HG03064 (cell line): ENCODE measurements around the gene TPGS1.

Experiments used
- ATAC-seq: cut with Tn5 transposase; IDR thresholded peaks from one replicate; pipeline ENCODE4 v1.9.1; 2021; ENCODE audit warnings: low read depth; ENCODE audit not compliant: unreplicated experiment

Gene TPGS1

DNA sequence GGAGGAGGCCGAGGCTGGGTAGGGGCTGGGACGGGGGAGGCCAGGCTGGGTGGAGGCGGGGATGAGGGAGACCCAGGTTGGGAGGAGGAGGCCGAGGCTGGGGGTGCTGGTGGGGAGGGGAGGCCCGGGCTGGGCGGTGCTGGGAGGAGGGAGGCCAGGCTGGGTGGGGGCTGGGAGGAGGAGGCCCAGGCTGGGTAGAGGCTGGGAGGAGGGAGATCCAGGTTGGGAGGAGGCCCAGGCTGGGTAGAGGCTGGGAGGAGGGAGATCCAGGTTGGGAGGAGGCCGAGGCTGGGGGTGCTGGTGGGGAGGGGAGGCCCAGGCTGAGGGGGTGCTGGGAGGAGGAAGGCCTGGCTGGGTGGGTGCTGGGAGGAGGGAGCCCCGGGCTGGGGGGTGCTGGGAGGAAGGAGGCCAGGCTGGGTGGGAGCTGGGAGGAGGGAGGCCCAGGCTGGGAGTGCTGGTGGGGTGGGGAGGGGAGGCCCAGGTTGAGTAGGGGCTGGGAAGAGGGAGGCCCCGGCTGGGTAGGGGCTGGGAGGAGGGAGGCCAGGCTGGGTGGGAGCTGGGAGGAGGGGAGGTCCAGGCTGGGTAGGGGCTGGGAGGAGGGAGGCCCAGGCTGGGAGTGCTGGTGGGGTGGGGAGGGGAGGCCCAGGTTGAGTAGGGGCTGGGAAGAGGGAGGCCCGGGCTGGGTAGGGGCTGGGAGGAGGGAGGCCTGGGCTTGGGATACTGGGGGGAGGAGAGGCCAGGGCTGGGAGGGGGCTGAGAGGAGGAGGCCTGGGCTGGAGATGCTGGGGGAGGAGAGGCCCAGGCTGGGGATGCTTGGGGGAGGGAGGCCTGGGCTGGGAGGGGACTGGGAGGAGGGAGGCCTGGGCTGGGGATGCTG is 10.7 kb downstream of the TPGS1 start:
- no peak for ATAC-seq

DNA sequence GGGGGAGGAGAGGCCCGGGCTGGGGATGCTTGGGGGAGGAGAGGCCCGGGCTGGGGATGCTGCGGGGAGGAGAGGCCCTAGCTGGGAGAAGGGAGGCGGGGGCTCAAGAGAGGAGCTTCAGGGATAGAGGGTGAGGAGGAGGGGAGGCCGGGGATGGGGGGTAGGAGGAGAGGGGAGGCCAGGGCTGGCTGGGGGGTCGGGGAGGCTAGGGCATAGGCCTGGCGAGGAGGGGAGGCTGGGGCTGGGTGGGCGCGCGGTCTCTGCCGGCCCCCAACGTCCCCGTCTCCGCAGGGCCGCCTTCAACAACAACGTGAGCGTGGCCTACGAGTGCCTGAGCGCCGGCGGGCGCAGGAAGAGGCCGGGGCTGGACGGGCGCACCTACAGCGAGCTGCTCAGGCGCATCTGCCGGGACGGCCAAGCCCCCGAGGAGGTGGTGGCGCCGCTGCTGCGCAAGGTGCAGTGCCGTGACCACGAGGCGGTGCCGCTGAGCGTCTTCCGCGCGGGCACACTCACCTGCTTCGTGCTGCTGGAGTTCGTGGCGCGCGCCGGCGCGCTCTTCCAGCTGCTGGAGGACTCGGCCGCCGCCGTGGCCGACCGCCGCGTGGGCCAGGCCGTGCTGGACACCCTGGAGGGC is 11.4 kb downstream of the TPGS1 start:
- ATAC-seq = no peak

DNA sequence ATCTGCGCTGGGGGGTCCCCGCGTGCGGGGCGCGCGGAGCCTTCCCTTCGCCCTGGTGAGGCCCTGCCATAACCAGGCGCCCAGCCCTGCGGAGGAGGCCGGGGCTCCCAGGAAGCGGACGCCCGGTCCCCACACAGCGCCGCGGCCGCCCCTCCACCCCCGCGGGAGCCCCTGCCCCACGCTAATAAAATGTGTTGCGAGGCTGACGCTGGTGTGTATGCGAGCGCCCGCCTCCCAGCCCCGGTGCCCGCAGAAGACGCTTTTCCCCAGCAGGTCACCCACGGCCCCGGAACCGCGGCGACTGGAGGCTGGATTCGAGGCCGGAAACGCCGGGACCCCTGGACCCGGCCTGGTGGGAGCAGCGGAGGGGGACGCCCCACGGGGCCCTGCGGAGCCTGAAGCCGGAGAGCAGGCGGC is 12.2 kb downstream of the TPGS1 start:
- no peak for ATAC-seq

DNA sequence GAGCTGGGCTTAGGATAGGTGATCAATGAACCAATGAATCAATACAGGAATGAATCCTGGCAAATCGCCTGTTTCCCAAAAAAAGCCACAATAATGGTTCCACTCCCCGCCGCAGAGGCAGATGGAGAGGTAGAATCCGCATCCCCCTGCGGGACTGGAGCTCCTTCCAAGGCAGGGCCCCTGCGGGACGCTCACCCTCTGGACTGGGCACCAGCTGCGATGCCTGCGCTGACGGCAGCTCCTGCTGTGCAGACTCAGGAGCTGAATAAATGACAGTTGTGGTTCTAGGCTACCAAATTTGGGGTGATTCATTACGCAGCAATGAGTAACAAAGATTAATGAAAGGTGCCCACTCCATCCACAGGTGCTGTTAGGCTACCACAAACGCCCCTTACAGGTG is 15.4 kb downstream of the TPGS1 start:
- ATAC-seq = no peak

DNA sequence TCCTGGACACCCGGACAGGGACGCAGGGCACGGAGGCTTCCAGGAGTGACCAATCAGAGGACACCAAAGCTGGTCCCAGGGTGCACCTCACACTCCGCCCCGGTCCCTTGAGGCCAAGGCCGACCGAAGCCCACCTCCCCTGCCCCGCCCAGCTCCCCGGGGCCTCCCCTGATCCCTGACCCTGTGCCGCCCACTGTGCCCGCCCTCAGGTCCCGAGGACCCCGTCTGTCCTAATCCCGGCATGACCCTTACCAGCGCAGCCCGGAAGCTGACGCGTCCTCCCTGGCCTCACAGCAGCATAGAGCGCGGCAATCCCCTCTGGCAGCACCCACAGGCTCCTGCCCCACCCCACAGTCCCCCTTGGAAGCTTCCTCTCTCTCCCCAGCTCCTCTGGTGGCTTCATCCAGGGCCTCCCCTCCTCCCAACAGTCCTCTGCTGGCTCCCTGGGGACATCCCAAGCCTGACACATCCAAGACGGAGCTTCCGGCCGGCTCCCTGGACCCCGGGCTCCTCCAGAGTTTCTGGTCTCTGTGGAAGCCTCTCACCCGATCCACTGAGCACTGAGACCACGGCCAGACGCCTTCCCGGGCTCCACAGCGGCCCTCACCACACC is 16.9 kb downstream of the TPGS1 start:
- no peak for ATAC-seq

DNA sequence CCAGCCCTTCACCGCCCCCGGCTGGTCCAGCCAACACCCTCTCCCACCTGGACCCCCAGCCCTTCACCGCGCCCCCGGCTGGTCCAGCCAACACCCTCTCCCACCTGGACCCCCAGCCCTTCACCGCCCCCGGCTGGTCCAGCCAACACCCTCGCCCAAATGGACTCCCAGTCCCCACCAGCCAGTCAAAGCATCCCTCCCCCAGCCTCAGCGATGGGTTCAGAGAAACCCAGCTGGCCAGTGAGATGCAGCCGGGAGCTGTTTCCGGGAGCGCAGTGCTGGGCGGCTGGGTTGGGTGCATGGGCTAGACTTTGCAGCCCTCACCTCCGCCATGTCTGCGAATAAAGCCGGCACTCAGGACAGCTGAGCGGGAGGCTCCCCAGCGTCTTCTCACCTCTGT is 17.7 kb downstream of the TPGS1 start:
- ATAC-seq = no peak

DNA sequence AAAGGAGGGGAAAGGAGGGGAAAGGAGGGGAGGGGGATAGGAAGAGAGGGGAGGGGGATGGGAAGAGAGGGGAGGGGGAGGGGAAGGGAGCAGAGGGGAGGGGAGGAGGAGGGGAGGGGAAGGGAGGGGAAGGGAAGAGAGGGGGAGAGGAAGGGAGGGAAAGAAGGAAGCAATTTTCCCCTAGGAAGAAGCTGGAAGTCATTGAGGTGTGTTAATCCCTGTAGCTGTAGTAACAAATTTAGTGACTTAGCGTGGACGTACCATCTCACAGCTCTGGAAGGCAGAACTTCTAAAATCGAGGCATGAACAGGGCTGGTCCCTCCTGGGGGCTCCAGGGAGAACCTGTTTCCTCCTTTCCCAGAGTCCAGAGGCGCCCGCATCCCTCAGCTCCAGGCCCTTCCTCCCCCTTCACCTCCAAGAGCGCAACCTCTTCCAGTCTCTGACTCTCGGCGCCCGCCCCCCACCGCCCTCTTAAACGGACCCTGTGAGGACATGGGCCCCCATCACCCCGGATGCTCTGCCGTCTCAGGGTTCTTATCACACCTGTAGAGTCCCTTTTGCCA is 18.6 kb downstream of the TPGS1 start:
- ATAC-seq = no peak

DNA sequence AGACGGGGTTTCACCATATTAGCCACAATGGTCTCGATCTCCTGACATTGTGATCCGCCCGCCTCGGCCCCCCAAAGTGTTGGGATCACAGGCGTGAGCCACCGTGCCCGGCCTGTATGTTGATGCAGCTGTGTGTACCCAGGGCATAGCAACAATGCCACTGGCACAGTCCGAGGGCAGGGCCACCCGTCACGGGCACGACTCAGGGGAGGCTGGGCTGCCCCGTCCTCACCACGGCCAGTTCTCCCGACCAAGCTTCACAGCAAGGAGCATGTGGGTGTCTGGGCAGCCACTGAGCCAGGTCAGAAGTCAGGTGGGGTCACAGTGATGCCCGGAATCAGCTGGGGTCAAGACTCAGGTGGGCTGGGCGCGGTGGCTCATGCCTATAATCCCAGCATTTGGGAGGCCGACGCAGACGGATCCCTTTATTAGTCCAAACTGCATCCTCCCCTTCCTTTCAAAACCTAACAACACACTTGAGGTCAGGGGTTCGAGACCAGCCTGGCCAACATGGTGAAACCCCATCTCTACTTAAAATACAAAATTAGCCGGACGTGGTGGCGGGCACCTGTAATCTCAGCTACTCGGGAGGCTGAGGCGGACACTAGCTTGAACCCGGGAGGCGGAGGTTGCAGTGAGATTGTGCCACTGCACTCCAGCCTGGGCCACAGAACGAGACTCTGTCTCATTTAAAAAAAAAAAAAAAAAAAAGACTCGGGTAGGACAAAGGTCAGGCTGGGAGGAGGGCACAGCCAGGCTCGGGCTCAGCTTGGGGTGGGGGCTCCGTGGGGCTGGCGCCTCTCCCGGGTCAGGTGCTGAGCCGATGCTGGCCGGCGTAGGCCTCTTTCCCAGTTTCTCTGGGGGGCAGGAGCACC is 23.1 kb downstream of the TPGS1 start:
- ATAC-seq = no peak

DNA sequence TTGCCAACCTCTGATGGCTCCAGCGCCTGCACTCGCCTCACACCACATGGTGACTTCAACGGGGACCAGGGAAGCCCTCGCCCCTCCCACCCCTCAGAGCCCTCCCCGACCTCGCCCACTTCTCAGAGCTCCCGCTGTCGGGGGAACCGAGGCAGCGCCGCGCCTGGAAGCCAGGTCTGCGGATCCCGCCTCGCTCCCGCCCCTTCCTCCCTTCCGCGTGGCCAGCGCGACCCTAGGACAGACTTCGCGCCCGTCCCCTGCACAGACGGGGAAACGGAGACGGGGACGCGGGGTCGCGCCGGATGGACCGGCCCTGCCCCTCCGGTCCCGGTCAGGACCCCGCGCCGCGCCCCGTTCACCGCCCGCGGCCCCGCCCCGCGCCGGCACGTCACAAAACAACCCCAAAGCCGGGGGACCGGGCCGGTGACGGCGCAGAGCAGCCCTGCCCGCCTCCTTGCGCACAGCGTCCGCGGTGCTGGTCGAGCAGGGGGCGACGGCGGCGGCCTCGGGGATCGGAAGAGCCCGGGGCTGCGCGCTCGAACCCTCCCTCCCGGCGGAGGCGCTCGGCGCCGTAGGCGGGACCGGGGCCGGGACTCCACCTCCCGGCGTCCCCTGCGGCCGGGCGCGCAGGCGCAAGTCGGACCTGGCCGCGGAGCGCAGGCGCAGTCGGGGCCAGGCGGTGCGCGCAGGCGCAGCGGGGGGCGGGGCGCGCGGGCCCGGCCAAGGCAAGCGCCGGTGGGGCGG is 23.9 kb downstream of the TPGS1 start:
- ATAC-seq = no peak

DNA sequence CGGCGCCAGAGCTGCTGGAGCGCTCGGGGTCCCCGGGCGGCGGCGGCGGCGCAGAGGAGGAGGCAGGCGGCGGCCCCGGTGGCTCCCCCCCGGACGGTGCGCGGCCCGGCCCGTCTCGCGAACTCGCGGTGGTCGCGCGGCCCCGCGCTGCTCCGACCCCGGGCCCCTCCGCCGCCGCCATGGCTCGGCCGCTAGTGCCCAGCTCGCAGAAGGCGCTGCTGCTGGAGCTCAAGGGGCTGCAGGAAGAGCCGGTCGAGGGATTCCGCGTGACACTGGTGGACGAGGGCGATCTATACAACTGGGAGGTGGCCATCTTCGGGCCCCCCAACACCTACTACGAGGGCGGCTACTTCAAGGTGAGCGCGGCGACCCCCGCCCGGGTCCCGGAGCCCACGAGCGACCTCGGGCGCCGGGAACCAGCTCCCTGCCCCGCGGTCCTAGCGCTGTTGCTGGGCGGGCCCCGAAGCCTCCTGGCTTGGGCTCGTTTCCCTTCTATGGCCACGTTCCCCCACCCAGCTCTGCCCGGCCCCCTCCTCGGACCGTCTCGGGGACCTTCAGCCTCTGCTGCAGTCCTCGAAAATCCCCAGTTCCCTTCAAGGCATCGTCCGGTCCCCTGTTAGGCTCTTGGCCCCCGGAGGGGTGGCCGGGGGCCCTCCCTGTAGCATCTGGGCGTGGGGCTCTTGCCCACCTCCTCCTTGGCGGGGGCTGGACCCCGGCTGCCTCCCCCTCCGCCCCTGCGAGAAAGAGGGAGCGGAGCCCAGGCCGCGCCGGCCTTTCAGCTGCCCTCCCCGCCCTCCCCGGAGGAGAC is 24.7 kb downstream of the TPGS1 start, which contains the start of gene CDC34:
TSS of gene CDC34 (plus strand) at position 8 of the 808 bp plus-strand sequence. CDS start at position 180, 172 bp downstream.
- no peak for ATAC-seq

DNA sequence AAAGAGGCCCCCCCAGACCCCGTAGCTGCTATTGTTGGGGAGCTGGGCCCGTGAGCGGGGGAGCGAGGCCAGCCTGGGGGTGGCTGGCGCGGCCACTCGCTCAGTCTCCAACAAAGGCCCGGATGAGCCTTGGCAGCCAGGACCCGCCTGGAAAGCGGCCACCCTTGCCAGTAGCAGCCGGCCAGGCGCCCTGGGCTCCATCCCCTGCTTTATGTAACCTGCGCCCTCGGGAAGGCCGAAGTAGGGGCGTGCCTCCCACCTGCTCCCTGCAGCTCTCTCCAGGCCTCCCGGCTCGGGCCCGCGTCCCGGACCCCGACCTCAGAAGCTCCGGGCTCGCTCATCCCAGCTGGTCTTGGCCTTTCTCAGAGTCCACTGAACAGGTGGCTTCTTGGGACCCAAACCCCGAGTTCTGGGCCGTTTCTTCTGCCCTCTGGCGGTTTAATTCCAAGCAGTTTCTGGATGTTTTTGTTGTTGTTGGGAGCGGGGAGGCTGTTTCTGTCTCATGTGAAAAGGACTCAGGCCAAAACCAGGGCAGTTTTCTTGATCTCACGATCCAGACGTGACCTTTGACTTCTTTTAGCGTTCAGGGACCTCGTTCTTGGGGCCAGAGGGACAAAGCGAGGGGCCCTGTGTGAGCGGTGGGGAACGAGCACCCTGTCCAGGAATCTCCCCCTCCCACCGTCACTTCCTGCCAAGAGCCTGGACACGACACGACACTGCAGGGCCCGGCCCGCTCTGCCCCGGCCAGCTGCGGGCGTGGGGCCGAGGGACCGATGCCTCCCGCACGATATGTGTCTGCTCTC is 25.5 kb downstream of the TPGS1 start:
- no peak for ATAC-seq

DNA sequence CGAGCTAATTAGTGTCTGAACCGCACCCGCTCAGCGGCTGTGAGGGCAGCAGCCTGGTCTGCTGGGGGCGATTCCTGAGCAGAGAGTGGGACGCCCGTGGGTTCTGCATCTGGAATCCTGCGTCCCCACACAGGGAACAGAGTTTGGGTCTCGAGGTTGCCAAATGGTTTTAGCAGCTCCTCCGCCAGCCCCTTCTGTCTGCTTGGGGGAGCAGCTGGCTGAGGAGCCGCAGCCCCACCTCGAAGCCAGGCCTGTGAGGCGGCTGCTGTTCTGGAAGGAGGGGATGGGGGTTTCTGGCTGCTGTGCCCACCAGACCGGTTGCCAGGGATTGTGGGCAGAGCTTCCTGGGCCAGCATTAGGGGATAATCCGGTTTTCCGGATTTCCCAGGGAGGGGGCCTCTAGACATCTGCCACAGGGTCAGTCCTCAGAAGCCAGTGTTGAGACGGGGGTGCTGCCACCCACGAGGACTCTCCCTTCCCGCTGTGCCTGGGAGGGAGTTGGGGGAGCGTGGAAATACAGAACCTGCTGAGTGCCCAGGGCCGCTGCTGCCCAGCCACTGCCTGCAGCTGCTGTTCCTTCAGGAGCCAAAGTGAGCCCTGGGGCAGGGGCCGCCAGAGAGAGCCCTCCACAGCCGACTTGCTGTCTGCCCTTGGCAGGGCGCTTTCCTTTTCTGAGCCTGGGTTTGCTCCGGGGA is 26.2 kb downstream of the TPGS1 start:
- no peak for ATAC-seq

DNA sequence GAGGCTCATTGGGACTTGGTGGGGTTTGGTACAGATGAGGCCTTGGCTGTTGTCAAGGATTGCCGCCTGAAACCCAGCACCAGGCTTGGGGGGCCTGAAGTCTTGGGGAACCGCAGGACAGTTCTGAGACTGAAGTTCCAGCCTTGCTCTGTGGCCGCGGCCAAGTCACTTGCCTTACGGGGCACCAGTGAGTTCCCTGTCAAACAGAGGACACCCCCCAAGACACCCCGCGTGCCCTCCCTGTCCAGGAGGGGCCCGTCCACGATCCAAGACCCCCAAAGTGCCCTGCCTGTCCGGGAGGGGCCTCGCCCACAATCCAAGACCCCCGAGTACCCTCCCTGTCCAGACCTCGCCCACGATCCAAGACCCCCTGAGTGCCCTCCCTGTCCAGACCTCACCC is 26.8 kb downstream of the TPGS1 start:
- ATAC-seq = no peak

DNA sequence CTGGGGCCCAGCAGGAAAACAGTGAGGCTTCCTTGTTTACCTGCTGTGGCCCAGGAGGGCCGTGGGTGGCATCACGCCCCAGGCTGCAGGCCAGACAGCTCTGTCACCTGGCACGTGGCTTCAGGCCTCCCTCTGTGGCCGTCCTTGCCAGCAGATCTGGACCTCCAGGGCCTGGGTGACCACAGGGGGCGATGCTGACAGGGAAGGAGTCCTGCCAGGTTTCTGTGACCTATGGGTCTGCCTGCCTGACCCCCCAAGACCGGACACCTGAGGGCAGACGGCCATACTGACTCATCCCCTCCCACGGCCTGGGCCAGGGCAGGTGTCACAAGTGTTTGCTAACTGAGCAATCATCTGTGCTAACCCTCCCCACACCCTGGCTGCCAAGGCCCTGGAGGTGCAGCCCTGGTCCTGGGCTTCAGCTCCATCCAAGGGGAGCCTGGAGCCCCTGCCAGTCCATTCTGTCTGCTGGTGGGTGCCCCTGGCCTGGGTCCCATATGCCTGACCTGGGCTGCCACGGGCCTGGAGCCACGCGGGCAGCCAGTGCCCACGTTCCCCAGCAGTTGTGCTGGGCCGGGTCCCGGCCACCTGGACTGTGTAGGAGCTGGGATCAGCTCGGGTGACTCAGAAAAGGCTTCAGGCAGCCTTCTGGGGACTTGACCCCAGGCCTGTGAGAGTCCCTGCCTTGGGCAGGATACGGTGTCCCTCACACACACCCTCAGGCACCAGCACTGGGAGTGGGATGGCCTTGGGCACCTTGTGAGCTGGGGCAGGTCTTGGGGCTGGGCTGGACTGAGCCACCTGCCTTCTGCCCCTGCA is 27.9 kb downstream of the TPGS1 start:
- ATAC-seq = no peak

DNA sequence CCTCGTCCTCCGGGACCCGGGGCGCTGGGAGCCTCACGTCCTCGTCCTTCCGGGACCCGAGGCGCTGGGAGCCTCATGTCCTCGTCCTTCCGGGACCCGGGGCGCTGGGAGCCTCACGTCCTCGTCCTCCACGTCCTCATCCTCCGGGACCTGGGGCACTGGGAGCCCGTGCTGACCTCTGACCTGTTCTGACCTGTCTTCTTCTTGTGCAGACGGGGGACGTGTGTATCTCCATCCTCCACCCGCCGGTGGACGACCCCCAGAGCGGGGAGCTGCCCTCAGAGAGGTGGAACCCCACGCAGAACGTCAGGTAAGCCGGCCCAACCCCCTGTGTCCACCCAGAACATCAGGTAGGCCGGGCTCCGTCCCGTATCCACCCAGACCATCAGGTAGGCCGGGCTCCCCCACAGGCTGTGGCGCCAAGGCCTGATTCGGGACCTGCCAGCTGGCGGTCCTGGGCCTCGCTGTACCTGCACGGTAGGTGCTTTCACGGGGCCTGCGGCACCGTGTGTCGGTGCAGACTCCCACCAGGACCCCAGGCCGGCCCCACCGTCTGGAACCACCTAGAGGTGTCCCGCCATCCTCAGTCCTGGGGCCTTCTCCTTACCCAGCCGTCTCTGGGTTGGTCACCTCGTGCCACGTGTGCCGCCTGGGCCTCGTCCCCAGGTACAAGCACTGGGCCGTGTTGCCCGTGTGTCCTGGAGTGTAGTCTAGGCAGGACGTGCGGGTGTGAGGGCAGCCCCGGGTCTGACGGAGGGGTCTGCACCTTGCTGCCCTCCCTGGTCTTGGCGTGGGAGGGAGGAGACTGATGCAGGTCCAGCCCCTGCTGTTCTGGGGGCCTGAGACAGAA is 29.0 kb downstream of the TPGS1 start:
- ATAC-seq = no peak
